HEK293 (cell line): ENCODE data around the gene TMTC1.

Experiments
- ATF2 ChIP-seq: fragments of 450-650 bp; formaldehyde crosslinking; IDR thresholded peaks from 2 replicates; pipeline ENCODE4 v1.5.1; 2016; ENCODE audit warnings: missing biosample characterization, missing genetic modification characterization, low read depth
- CTCF ChIP-seq: fragments of 450-650 bp; formaldehyde crosslinking; IDR thresholded peaks from 2 replicates; pipeline ENCODE4 v1.5.1; 2016; ENCODE audit warnings: missing biosample characterization, missing genetic modification characterization
- EGR2 ChIP-seq: fragments of 450-650 bp; formaldehyde crosslinking; IDR thresholded peaks from 2 replicates; pipeline ENCODE4 v1.5.1; 2016; ENCODE audit warnings: low read depth, missing biosample characterization, missing genetic modification characterization
- HOXA7 ChIP-seq: sonication (generic); formaldehyde crosslinking; IDR thresholded peaks from 2 replicates; pipeline ENCODE4 v1.8.1; 2022; ENCODE audit warnings: missing genetic modification reagents, borderline replicate concordance
- KLF1 ChIP-seq: fragments of 450-650 bp; formaldehyde crosslinking; IDR thresholded peaks from 2 replicates; pipeline ENCODE4 v1.5.1; 2016; ENCODE audit warnings: missing biosample characterization, missing genetic modification characterization
- KLF9 ChIP-seq: fragments of 450-650 bp; formaldehyde crosslinking; IDR thresholded peaks from 2 replicates; pipeline ENCODE4 v1.5.1; 2016; ENCODE audit warnings: missing biosample characterization, missing genetic modification characterization, low read depth
- REPIN1 ChIP-seq: fragments of 450-650 bp; formaldehyde crosslinking; IDR thresholded peaks from 2 replicates; pipeline ENCODE4 v1.5.1; 2017; ENCODE audit warnings: missing biosample characterization, missing genetic modification characterization, low read depth
- REST ChIP-seq: fragments of 450-650 bp; formaldehyde crosslinking; IDR thresholded peaks from 2 replicates; pipeline ENCODE4 v1.5.1; 2016; ENCODE audit warnings: missing biosample characterization, missing genetic modification characterization
- ZFP3 ChIP-seq: fragments of 450-650 bp; formaldehyde crosslinking; IDR thresholded peaks from 2 replicates; pipeline ENCODE4 v1.5.1; 2016; ENCODE audit warnings: low read depth, missing biosample characterization, missing genetic modification characterization
- ZFP41 ChIP-seq: fragments of 450-650 bp; formaldehyde crosslinking; IDR thresholded peaks from 2 replicates; pipeline ENCODE4 v1.5.1; 2016; ENCODE audit warnings: missing biosample characterization, missing genetic modification characterization, borderline replicate concordance
- ZNF501 ChIP-seq: fragments of 450-650 bp; formaldehyde crosslinking; IDR thresholded peaks from 2 replicates; pipeline ENCODE4 v1.5.1; 2016; ENCODE audit warnings: missing biosample characterization, missing genetic modification characterization
- ZNF548 ChIP-seq: fragments of 450-650 bp; formaldehyde crosslinking; IDR thresholded peaks from 2 replicates; pipeline ENCODE4 v1.5.1; 2016; ENCODE audit warnings: missing biosample characterization, missing genetic modification characterization
- ZNF585B ChIP-seq: fragments of 450-650 bp; formaldehyde crosslinking; IDR thresholded peaks from 2 replicates; pipeline ENCODE4 v1.5.1; 2016; ENCODE audit warnings: missing biosample characterization, missing genetic modification characterization
- ZNF596 ChIP-seq: fragments of 450-650 bp; IDR thresholded peaks from 2 replicates; pipeline ENCODE4 v1.5.0; 2018; ENCODE audit warnings: missing biosample characterization, mild to moderate bottlenecking, missing genetic modification characterization, moderate library complexity

- TF ChIP-seq ZFP3 = no peak
- no peak for TF ChIP-seq KLF1 (tag by site-specific recombination)
- TF ChIP-seq ZNF501 = no peak
- no peak for TF ChIP-seq REST (tag by site-specific recombination)
- TF ChIP-seq CTCF (tag by site-specific recombination) = no peak
- TF ChIP-seq HOXA7 (CRISPR knock-in tag) = no peak
- TF ChIP-seq EGR2 (tag by site-specific recombination) = no peak
- TF ChIP-seq ZNF548 (tag by site-specific recombination) = no peak
- TF ChIP-seq ZNF596 (tag by site-specific recombination) = no peak
- no peak for TF ChIP-seq ZNF585B (tag by site-specific recombination)
- TF ChIP-seq REPIN1 (tag by site-specific recombination) = no peak
- TF ChIP-seq ZFP41 (tag by site-specific recombination) = no peak
- TF ChIP-seq KLF9 (tag by site-specific recombination) = no peak
- no peak for TF ChIP-seq ATF2 (tag by site-specific recombination)
These were observed 82.8 kb downstream of the TMTC1 start for GRCh38 chr12:29700761-29701481.
